Activated CD8-positive, alpha-beta memory T cell treated with anti-CD3 and anti-CD28 coated beads, Interleukin-2, amount 50 U/mL, for 48 hours (primary cell): ENCODE results near the gene RGS9BP.
"Not testable (repeated sequence)": the region's sequence is repeated elsewhere in the genome, so short reads cannot be mapped to it uniquely, and the experiment has no call there.

Source experiments
- DNase-seq: peaks from one replicate; pipeline ENCODE4 v3.0.0-alpha.2; 2020

Gene RGS9BP

DNA sequence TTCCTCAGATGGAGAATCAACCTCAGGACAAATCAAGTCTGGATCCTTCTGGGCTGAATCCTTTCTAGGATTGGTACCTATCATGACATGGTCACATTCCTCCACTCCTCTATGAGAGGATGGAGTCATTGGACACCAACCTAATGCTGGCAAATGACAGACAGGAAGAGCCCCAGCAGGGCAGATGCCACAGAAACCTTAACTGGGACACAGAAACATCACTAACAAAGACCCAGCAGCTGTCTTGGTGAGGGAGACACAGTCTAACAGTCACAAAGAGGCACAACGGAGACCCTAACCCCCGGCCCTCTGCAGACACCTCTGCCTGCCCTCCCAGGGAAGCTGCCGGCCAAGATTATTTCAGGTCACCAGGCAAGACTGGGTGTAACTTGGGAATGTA is 2.8 kb upstream of the RGS9BP start:
- DNase-seq: no peak

DNA sequence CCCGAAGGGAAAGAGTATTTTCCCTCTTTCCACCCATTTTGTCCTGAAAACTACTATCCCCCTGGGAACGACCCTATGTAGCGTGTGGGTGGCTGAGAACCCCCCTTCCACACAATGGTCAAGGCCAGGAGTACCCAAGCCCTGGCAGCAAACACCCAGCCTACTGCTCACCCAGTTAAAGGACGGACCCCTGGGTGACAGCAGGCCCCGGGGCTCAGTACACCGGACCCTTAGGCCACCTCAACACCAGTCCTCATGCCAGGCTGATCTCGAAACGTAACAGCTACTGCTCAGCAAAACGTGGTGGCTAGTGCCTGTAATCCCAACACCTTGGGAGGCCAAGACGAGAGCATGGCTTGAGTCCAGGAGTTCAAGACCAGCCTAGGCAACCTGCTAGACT is 2.1 kb upstream of the RGS9BP start:
- DNase-seq: no peak

DNA sequence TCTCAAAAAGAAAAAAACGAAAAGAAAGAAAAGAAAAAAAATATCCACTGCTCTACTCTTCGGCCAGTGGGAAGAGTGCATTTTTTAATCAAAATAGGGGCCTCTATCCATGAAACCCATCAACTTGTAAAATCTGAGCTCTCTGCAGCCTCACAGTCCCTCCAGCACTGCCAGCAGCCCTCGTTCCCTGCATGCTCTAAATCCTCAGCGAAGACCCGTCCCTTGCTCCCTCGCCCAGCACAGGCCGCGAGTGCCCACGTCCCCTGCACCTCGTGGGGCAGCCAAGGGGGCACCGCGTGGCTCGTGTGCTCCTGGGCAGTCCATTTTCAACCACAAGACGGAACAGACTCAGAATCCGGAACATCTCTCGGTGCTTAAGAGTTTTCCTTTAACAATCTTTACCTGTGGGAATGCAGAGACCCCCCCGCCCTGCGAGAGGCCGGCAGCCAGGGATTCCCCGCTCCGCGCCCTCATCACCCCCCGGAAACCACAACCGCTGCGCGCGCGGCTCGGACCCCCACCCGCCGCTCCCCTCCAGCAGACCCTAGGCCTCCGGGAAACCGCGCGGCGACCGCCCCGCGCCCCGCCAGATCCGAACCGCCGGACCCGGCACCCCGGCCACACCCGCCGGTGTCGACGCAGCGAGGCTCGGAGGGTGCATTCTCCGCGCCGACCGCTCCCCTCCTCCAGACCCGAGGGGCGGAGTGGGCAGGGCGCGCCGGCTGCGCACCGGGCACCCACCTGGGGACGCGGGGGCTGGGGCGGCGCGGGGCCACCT is 1.3 kb upstream of the RGS9BP start:
- no peak for DNase-seq

DNA sequence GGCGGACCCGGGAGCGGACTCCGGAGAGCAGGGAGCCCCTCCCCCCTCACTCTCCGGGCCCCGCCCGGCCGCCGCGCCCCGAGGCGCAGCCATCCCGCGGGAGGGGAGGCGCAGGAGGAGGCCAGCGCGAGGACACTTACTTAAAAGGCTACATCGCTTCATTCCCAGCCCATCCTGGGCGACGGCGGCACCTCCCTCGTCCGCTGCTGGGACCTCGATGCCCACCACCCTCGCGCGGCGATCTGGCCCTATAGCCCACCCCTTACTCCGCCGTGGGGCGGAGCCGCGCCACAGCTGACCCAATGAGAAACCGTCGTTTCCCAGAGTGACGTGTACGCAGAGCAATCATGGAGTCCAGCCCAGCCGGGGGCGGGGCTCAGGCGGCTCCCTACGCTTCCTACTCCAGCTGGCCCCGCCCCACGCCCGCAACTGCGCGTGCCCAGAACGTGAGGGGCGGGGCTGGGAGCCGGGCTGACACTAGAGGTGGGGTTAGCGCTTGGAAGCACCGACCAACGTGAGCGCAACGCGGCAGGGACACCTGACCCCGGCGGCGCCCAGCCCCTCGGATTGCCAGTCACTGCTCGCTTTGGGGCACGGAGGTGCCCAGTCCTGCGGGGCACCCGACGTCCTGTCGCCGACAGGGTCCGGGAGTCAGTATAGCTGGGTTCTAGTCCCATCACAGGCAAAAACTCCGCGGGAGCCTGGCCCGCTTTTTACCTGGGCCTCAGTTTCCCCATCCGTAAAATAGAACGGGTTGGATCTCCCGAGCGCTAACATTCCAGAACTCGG is 523 bp upstream of the RGS9BP start, which contains the start of gene ANKRD27:
ANKRD27 (minus strand) TSS at position 250 of the 789 bp plus-strand sequence. CDS start 16,165 bp downstream, outside the sequence.
- DNase-seq: peak; percentile 99

DNA sequence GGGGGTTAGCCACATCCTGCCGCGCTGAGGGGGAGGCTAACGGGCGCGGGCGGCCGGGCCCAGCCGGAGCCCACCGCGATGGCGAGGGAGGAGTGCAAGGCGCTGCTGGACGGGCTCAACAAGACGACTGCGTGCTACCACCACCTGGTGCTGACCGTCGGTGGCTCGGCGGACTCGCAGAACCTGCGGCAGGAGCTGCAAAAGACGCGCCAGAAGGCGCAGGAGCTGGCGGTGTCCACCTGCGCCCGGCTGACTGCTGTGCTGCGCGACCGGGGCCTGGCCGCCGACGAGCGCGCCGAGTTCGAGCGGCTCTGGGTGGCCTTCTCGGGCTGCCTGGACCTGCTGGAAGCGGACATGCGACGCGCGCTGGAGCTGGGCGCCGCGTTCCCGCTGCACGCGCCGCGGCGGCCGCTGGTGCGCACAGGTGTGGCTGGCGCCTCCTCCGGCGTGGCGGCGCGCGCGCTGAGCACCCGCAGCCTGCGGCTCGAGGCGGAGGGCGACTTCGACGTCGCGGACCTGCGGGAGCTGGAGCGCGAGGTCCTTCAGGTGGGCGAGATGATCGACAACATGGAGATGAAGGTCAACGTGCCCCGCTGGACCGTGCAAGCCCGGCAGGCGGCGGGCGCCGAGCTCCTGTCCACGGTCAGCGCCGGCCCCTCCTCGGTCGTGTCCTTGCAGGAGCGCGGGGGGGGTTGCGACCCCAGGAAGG is 692 bp downstream of the RGS9BP start:
- peak; percentile 64 for DNase-seq

DNA sequence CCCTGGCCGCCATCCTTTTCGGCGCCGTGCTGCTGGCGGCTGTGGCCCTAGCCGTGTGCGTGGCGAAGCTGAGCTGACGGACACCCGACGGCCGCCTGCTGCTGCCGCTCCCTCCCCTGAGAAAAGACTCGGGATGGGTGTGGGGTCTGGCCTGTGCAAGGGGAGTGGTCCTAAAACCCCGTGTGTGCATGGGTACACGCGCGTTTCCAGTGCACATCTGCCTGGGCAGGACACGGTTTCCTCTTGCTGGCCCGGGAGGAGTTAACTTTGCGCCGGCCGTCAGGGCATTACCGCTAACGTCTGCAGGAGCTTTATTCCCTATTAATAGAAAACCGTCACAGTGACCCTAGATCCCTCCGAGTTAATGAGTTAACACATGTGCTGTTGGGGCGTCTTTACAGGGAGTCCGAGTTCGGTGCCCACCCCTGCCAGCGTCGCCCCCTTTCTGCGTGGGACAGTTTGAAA is 1.3 kb downstream of the RGS9BP start:
- DNase-seq: no peak

DNA sequence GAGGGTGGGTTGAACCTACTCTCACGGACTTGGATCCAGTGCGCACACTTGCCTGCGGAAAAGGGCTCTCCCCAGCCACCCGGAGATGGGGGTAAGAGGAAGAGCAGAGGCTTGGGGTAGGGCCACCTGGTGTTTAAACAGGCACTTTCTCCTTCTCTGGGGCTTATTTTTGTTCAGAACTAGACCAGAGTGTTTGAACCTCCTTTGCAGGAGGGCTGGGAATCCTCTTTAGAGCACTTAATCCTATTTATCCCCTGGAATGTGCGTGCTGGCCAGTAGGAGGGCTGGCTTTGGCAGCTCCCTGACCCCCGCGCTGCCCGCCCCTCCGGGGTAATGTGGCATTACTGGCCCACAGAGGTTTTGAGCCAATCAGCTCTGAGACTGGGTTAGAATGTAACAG is 2.0 kb downstream of the RGS9BP start:
- DNase-seq: no peak

DNA sequence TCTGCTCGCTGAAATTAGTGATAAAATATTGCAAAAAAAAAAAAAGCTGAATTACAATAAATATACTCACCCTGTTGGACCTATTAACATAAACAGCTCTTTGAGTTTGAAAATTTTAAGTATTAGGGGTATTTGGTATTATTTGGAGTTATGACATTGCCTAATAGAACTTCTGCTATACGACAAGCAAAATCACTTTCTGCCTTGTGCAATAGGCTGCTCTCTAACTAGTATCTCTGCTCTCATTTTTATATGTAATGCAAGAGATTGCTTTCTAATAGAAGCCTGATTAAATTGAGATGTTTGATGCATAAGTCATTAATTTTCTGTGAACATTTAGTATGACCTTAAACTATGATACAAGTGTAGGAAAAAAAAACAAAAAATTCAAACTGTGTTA is 5.3 kb downstream of the RGS9BP start:
- no peak for DNase-seq

DNA sequence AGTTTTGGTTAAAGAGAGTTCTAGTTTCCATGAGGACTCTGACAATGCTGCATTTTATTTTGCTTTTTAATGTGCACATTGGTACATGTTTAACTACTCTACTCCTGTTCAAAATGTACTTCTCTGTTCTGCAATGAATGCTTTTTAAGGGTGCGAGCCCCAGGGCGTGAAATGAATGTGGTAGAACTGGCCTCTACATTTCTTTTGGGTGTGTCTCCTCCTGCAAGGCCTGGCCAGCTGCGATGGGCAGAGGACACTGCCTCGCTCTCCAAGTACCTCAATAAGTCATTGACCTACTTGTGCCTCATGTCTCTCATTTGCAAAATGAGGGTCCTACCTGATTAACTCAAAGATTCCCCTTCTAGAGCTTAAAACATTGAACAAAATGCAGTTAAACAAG is 6.7 kb downstream of the RGS9BP start:
- no peak for DNase-seq

DNA sequence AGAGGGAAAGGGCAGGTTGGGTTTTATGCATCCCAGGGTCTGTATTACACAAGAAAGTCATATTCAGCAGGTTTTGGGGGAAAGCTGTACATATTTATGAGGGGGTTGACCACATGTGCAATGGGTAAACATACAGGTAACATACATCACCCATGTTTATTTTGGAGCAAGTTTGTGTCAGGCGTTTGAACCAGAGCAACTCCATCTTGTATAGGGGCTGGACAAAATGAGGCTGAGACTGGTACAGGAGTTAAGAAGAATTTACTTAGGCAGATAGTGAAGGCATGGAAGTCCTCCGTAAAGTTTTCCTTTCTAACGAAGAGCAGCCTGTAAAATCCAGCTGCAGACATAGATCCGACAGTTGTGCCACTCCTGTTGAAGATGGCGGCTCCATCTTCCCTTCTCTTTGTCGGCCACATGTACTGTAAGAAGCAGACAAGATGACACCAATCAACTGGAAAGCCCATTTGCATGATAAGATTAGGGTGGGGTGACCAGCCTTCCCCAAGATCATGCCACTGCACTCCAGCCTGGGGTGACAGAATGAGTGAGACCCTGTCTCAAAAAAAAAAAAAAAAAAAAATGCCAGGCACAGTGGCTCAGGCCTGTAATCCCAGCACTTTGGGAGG is 11.3 kb downstream of the RGS9BP start:
- no peak for DNase-seq

DNA sequence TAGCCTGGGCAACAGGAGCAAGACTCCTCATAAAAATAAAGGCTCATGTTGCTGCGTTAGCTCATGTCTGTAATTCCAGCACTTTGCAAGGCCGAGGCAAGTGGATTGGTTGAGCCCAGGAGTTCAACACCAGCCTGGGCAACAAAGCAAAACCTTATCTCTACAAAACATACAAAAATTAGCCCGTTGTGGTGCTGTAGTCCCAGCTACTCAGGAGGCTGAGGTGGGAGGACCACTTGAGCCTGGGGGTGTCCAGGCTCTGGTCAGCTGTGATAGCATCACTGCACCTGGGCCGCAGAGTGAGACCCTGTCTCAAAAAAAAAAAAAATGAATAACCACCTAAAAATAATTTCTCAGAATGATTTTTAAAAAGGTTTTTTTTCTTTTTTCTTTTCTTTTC is 12.0 kb downstream of the RGS9BP start:
- DNase-seq: no peak

DNA sequence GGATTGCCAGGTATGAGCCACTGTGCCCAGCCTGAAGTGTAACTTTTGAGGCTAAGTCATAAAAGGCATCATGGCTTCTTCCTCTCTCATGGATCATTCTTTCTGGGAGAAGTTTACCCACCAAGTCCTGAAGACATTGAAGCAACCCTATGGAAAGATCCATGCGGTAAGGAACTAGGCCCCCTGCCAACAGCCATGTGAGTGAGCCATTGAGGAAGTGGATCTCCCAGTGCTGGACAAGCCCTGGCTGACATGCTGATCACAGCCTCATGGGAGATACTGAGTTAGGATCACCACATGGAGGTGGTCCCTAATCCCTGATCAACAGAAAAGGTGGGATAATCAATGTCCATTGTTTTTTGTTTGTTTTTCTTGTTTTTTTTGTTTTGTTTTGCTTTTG is 12.7 kb downstream of the RGS9BP start:
- no peak for DNase-seq

DNA sequence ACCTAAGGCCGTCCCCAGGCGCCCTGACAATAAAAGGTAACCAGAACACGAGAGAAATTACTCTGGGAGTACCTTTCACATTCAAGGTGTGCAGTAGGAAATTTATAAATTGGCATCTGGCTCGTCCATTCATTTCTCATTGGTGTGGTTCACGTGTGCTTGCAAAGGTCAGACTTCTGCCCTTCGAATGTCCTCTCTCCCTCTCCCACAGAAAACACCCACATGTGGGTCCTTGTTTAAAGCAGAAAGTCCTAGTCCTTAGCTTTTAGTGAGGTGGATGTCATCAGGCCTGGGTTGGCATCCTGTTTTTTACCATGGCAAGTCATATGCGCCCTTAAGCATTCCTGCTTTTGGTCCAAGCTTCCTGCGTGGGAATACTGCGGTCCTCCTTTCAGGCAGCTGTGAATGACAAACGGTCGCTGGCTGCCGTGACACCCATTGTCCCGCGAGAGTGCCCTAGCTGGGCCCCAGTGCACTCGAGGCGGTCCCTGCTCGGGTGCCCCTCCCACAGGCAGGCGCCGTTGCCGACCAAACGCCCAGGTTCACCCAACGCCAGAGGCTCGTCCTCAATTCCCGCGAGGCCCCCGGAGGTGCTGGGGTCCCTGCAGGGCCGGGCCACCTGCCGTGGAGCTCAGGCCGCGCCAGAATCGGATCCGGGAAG is 15.8 kb downstream of the RGS9BP start, which contains the start of gene NUDT19:
NUDT19 (plus strand) TSS at position 531 of the 661 bp plus-strand sequence. CDS start 140 bp downstream, outside the sequence.
- DNase-seq: peak; percentile 89

DNA sequence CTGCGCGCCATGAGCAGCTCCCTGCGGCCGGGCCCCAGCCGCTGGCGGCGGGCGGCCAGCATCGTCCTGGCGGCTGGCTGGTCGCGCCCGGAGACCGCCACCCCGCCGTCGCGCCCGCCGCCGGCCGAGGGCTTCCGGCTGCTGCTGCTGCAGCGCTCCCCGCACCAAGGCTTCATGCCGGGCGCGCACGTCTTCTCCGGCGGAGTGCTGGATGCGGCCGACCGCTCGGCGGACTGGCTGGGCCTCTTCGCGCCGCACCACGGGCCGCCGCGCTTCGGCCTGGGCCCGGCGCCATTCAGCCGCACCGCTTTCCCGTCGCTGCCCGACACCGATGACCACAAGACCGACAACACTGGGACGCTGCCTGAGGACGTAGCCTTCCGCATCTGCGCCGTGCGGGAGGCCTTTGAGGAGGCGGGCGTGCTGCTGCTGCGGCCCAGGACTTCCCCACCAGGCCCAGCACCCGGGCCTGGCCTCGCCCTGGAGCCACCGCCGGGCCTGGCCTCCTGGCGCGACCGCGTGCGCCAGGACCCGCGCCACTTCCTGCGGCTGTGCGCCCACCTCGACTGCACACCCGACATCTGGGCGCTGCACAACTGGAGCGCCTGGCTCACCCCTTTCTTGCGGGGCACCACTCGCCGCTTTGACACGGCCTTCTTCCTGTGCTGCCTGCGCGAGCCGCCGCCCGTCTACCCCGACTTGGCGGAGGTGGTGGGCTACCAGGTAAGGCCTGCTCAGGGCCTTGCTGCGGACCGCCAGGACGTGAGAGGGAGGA is 16.5 kb downstream of the RGS9BP start:
- DNase-seq: peak; percentile 79

DNA sequence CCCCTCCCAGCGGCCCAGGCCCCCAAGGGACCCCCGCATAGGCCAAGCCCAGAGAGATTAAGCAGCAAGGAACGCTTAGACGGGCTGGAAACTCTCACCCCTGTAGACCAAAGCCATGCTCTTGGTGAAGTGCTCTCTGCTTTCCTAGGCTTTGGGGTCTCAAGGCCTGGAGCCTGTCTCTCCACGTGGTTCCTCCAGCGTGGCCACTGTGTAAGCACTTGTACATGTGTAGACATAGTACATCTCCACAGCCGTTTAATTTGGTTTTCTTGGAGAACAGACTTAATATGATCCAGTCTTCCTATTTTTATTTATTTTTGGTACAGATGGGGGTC is 17.0 kb downstream of the RGS9BP start:
- no peak for DNase-seq

DNA sequence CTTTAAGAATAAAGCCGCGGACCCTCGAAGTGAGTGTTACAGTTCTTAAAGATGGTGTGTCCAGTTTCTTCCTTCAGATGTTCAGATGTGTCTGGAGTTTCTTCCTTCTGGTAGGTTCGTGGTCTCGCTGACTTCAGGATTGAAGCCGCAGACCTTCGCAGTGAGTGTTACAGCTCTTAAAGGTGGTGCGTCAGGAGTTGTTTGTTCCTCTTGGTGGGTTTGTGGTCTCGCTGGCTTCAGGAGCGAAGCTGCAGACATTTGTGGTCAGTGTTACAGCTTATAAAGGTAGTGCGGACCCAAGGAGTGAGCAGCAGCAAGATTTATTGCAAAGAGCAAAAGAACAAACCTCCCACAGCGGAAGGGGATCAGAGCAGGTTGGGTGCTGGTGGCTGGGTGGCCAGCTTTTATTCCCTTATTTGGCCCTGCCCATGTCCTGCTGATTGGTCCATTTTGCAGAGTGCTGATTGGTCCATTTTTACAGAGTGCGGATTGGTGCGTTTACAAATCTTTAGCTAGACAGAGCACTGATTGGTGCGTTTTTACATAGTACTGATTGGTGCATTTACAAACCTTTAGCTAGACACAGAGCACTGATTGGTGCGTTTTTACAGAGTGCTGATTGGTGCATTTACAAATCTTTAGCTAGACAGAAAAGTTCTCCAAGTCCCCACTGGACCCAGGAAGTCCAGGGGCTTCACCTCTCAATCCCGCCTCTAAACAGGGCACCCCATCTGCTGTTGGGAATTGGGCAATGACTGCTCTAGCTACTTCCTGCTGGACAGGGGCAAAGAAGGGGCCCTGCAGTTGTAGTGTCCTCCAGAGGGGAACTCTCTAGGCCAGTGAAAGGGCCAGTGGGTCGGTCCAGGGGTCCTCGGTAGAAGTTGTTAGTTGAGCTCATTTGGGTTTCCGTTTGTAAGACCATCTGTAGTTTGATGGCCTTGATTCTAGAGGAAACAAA is 17.8 kb downstream of the RGS9BP start:
- peak; percentile 75 for DNase-seq

DNA sequence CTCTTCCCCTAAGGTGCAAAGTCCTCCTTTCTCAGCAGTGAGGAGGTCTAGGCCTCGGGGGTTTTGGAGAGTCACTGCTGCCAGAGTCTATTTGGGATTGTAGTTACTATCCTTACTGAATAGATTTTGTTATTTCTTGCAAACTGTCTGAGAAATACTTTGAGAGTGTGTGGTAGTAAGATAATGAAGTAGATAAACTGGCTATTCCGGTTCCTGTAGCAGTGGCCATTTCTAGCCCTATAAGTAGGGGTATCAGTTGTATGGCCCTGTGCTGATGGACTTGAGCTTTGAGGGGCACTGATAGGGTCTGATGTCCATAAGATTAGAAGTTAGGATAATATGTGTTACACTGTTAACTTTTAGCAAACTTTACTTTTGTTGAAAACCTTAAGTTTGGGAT is 18.7 kb downstream of the RGS9BP start:
- not testable (repeated sequence) for DNase-seq

DNA sequence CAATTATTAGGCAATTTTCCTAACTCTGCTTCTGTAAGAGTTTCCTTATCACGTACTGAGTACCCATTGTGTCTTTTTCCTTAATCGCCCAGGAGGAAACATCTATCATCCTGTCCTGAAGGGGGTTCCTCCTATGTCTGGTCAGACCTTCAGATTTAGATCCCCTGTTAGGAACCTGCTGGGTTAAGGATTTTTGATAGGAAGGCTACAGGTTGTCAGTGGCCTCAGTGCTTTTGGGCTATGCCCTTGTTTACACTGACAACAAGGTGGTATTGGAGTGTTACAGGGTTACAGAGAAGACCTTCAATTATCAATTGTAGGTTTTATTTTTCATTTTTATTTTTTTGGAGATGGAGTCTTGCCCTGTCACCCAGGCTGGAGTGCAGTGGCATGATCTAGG is 19.2 kb downstream of the RGS9BP start:
- DNase-seq: not testable (repeated sequence)

DNA sequence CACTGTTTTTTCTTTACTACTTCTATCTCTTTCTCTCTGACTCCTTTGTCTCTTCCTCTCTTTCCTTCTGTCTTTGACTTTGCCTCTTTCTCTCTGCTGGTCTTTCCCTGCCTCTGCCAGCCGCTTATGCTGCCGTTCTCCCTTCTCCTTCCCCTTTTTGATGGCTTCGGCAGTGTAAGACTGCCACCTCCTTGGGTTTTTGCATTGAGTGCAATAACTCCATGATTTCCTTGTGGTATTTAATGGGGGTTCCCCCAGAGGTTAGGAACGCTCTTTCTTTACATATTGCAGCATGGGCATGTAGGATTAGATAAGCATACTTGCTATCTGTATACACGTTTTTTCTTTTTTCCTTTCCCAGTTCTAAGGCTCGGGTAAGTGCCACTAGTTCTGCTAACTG is 19.9 kb downstream of the RGS9BP start:
- not testable (repeated sequence) for DNase-seq

DNA sequence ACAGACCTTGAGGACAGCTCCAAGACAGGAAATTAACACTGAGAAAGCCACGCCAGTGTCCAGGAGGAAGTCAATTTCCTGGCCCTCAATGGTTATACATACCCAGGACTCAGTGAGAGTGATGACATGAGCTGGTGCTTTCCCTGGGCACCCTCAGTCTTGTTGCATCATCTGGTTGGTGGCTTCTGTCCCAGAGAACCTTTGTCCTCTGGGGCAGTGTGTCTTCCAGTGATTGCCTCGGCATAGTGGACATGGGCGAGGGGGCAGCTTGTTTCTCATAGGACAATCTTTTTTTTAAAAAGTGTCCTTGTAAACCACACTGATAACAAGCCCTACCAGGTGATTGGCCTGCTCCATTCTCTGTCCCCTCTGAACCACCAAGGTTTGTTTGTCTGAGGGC is 21.1 kb downstream of the RGS9BP start:
- DNase-seq: not testable (repeated sequence)
